A673 (cell line): Measurements from ENCODE around the gene ESM1.

ENCODE experiments used
- CTCF ChIP-seq: fragments of 300-800, 200-600 bp; sonication (generic); conservative IDR thresholded peaks from 2 replicates; pipeline ENCODE4 v1.5.1; 2017; ENCODE audit warnings: low read depth, mild to moderate bottlenecking, antibody characterized with exemption, low read length, moderate library complexity, mixed read lengths
- EZH2 ChIP-seq: fragments of 200-600 bp; sonication (generic); IDR thresholded peaks from 2 replicates; pipeline ENCODE4 v1.6.1; 2017; ENCODE audit warnings: borderline replicate concordance, low read depth, mild to moderate bottlenecking, mixed read lengths, antibody characterized with exemption, low read length; ENCODE audit not compliant: poor library complexity, severe bottlenecking

- TF ChIP-seq CTCF (no peak), EZH2 (no peak)
These were observed 52.6 kb downstream of the ESM1 start for GRCh38 chr5:54932789-54933188.
